Non-pigmented ciliary epithelial cell (primary cell): ENCODE measurements around the gene CACNA1D.
"Not testable (repeated sequence)": the region's sequence is repeated elsewhere in the genome, so short reads cannot be mapped to it uniquely, and the experiment has no call there.

Experiments
- DNase-seq: peaks from one replicate; pipeline ENCODE4 v3.0.0-alpha.2; 2010; ENCODE audit warnings: low read depth

The CACNA1D gene

DNA sequence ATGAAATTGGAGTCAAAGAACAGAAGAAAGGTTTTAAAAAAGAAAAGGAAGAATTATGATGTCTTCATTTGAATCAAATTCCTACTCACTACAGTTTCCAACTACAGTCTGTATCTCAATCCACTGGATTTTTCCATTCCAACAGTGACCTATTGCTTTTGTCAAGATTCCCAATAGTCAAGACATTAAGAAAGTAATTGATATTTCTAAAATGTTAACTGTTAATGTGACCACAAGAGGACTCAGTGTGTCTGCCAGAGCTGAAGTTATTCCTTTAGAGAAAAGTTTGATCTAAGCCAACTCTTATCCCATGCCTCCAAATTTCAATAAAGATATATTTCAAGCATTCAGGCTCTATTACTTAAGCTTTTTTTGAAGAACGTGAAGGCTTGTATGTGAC is 163.2 kb downstream of the CACNA1D start:
- no peak for DNase-seq

DNA sequence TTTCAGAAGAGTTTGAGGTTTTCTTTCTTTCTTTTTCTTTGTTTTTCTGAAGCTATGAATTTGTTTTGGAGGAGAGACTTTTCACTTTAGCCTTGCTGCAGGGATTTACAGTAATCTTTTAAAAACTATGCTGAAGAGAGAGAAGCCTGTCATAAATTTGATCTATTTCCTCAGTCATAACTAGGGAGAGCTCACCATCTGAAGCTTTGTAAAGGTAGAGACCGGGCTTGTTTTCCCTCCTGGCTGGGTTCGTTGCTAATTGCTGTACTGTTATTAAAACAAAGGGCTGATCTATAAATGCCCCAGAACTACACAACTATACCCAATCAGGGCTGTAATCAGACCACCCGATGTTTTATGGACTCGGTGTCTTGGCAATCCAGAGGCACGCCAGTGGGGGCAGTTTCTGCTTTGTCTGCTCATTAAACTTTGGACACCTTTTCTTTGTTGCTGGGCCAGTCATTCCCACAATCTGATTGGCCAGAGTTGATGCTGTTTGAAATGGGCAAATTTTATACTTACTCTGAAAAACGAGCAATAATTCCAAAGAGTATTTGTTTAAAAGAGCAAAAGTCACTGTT is 164.3 kb downstream of the CACNA1D start:
- DNase-seq = no peak

DNA sequence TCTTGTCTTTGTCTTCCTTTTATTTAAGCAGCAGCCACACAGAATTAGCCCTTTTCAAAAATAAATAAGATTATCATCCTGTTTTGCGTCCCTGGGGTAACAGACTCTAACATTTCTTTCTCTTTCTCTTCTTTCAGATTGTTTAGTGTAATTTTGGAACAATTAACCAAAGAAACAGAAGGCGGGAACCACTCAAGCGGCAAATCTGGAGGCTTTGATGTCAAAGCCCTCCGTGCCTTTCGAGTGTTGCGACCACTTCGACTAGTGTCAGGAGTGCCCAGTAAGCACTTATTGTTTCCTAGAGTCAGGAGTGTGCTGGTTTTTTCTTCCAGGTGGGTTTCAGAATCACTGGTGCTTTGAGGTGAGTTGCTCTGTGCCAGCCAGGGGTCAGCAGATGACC is 165.6 kb downstream of the CACNA1D start:
- DNase-seq = no peak

DNA sequence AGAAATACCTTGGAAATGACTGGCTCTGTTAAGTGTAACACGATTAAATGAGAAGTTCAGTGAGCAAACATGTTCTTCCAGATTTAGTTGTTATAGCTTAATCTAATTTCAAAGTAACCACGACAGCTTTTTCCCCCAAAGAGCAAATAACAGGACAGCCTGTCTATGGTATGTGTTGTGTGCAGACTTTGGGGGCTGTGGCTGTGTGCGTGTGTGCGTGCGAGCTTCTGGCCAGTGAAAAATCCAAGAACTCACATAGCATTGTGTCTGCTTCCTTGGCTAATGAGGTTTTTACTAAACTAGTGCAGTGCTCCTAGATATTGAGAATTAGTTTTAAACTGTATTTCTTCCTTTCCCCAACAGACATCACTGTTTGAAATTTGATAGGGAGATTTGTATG is 167.1 kb downstream of the CACNA1D start:
- DNase-seq = no peak

DNA sequence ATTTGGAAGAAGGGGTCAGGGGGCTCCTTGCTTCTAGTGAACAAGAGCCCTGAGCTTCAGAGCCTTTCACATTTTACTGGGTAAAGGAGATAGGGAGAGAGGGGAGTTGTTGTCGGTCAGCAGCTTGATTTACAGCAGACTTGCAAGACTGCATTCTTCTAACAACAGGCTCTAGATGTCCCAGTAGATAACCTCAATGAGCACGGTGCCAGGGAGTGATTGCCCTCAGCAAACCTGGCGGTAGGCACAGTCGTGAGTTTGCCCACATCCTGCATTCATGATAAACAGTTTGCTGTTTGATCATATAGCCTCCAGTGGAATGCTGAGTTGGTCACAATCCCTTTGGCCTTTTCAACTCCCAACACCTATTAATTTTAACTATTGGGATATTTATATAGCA is 170.4 kb downstream of the CACNA1D start:
- DNase-seq = not testable (repeated sequence)

DNA sequence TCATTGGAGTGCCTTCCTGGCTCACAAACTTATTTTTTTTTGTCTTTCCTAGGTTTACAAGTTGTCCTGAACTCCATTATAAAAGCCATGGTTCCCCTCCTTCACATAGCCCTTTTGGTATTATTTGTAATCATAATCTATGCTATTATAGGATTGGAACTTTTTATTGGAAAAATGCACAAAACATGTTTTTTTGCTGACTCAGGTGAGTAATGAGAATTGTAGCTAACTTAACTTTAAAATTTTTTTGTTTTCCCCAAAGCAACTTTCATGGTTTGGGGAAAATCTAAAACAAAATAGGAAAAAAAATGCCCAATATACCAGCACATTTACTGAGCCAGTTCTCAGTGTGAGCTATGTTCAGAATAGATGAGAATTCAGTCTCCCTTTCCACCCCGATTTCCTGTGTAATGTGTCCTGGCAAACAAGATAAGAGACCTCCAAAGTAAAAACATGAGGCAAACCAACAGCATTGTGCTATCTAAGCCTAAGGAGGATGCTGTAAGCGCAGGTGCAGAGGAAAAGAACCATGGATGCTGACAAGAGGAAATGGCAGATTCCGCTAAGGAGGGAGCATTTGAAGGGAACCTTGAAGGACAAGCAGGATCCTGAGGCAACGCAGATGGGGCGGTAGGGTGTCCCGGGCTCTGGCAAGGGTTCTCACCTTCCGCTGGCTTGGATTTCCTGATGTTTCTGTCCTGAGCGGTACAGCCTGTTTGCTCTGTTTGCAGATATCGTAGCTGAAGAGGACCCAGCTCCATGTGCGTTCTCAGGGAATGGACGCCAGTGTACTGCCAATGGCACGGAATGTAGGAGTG is 171.4 kb downstream of the CACNA1D start:
- no peak for DNase-seq

DNA sequence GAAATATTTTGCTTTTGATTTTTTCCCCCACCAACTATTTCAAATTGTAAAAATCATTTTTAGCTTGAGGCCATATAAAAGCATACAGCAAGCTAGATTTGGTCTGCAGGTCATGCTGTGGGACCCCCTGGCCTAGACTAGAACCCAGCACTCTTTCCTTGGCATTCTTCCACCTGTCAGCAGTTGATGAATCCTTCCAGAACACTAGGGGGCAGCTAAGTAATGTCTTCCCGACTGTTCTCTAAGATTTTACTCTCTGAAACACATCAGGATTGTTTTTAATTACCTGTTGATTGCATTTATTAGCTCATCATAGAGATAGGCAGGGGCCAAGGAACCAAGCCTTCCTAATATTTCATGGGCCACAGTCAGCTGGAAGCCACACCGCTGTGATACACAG is 174.5 kb downstream of the CACNA1D start:
- no peak for DNase-seq

DNA sequence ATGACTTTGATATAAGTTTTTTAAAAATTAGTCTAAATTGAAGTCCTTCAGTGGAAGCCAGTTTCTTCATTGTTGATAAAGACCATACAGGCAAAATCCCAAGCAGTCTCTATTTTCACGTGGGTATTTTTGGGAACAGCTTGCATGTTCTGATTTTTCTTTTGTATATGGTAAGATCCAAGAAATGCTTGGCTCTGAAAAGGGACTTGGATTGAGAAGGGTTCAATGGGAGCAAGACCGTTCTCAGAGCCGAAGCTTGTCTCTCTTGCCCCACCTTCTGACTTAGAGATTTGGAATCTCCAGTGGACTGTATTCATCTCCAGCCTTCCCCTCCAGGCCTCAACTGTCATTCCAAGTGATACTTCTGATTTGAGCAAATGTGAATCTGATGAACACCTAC is 176.3 kb downstream of the CACNA1D start:
- no peak for DNase-seq

DNA sequence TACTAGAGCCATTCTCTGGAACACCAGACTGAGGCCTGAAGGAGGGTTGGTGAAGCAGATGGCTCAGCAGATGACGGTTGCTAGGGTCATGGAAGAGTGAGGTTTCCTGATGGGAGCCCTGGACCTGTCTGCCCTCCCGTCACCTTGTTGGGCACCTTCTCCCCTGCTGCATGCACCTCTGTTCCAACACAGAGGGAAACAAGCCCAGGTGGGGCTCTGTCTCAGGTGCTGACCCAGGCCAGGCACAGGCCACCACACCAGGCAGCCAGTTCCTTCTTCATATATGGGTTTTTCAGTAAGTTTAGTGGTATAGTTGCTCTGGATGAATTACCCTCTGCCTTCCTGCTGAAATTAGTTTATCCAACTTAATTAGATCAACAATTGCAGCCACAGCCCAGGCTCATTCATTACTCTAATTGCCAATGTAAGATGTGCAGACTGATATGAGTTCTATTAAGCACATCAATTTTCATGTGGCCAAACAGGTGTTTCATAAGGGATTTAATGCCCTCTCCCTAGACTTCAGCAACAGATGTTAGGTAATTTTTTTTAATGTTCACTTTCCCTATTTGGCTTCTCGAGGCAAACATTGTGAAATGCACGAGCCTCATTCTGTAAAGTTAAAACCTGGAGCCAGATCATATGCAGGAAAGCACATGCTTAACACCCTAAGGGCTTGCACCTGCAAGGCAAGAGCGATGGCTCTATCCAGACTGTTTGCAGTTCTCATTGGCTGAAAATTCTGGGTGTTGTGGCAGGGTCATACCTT is 177.0 kb downstream of the CACNA1D start:
- no peak for DNase-seq

DNA sequence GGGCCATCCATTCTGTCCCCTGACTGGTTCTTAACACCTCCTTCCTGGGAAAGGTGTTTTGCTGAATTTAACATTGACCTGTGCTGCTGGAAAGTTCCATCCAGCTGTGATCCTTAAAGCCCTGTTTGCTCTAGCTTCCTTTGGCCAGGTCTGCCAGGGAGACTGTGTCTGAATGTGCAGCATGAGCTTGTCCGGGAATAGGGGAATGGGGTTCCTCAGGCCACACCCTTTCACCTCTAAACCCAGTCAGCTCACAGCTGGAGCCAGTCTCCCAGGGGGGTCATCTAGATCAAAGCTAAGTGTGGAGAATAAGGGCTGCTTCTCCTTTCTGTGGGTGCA is 177.5 kb downstream of the CACNA1D start:
- DNase-seq = no peak

DNA sequence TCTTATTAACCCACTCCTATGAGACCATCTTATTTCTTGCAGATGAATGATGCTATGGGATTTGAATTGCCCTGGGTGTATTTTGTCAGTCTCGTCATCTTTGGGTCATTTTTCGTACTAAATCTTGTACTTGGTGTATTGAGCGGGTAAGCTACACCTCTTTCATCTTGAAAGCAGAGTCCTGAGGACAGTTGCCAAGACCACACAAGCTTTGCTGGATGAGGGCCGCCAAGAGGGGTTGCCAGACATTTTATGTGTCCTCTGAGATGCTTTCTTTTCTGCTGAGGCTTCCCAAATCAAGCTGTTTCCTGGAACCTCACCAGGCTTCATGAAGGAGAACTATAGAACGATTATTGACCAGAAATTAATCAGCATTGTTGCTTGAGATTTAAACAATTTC is 178.6 kb downstream of the CACNA1D start:
- DNase-seq = no peak

DNA sequence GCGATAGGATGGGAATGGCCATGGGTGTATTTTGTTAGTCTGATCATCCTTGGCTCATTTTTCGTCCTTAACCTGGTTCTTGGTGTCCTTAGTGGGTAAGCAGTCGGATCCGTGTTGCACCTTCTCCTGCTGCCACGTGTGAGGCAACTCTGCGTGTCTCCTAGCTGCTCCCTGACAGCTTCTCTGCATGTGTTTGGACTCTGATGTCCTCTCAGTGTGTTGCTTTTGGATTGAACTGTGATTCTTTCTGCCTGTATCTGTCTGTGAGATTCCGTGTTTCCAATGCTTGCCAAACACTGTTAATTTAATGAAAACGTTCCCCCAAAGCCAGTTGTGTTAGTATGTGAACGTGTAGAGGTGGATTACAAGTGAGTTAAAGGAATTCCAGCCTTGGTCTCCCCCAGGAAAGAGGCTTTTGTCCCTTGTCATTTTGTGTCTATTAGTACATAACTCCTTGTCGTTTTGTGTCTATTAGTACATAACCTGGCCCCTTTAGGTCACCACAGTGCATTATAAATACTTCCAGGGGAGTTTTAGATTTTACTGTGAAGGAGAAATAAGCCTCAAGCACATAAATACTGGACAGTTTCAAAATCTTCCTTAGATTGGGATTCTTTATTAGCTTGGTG is 179.4 kb downstream of the CACNA1D start:
- DNase-seq = no peak

DNA sequence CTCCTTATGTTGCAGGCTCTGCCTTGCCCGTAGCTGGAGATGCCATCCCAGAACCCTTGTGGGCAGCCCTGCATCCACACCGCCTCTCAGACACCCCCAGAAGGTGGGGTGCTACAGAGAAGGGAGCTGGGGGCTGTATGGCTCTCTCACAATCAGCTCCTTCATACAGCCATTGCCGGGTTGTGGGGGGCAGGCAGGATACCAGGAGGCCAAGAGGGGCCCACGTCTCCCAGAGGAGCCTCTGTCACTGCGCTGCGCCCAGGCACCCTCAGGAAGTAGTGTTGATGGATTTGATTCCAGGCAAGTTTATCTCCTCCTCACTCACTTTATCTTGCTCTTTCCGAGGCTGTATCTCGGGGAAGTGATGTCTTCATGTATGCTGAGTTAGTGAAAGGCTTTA is 180.2 kb downstream of the CACNA1D start:
- no peak for DNase-seq

DNA sequence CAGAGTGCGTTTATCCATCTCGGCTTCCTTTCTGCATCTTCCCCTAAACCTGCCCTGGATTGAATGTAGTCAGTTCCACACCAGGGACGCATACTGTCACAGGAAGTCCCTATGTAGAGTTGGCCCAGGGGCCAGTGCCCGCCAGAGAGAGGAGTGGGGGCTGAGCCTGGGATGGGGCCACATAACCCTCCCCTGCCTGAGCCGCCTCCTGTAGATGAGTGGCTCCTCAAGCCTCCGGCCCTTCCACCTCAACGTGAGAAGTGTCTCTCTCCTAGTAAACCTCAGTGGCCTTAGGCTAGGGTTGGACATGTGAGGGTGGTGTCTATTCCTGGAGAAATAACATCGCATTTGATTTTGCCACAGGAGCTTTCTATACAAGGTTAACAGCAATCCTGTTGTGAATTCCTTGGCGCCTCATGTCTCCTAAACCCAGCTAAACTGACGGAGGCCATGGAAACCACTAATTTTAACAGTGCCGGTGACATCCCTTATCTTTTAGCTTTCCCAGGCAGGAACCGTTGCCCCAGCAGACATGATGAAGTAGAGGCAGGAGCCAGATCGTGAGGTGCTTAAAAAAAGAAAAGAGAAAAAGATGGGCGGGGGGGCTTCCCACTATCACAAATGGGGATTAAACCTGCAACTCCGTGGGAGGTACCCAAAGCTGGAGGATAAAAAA is 180.7 kb downstream of the CACNA1D start:
- DNase-seq = no peak

DNA sequence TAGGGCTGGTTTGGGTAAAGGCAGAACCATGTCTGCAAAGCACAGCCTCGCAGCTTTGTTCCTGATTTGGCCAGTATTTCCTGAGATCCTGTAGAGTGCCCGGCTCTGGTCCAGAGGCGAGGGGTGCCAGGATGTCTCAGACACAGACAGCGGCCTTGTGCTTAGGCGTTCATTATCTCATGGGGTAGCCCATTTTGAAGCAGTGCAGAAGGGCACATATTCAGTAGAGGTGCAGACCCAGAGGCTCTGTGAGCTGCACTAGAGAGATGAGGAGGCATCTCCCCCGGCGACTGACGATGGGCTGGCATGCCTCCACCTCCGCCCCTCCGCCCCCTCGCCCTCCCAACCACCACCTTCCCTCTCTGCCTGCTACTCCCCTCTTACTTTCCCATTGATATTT is 181.5 kb downstream of the CACNA1D start:
- no peak for DNase-seq

DNA sequence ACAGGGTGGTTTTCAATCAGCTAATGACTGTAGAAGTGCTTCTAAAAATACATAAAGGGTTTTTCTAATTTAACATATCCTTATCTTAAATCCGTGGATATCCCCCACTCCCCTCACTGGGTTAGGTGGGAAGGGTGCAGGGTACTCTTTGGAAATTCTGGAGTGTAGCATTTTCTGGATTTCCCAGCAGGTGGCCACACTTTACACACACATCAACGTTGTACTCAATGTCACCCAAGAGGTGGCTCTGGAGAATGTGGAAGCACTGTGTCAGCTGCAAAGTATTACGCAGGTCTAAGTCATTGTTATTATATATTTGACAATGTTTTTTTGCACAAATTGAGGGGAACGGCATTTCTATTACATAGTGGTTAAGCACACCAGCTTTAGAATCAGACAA is 183.0 kb downstream of the CACNA1D start:
- DNase-seq = no peak

DNA sequence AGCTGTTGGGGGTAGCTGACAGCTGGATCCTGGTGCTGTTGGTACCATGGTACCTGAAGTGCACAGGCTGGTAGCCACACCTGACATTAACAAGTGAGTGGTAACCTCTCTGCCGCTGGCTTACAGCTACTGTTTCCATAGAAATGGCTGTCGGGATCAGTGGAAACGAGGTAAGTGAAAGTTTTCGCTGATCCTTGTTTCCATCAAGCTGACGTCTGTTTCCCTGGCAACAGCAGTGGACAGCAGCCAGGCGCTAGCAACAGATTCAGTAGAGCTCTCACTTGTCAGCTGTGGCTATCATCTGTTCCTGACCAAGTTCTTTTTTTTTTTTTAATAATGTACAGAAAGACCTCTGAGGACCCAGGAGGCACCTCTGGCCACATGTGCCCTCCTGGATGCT is 185.6 kb downstream of the CACNA1D start:
- no peak for DNase-seq

DNA sequence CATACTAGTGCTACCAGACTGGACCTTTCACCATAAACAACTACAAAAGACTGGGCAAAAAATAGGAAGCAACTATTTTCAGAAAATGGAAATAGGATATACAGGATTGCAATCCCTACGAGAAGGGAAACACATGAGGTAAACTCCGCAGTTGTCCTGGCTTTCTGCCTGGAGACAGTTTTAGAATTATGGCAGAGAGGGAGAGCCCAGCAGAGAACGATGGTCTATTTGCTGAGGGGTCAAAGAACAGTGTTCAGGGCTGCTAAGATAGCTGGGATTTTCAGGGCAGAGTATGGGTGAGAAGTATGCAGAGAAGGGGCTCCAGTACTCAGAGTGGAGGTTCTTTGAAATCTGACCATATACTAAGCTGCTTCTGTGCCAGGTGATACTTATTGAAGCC is 188.4 kb downstream of the CACNA1D start:
- DNase-seq = no peak

DNA sequence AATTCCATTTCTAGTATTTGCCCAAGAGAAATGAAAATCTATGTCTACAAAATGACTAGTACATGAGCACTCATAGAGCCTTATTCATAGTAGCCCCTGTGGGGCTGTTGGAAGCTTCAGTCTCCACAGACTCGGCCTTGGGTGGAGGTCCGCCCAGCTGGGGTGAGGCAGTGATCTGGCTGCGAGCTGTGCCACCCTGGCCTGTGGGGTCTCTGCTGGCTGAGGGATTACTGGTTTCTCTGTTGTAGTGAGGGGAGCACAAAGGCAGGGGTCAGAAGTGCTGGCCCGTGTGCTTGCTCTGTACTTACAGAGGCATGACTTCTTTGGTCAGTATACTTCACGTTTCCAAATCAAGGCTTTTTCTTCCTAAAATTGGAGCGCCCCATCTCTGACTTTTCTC is 193.7 kb downstream of the CACNA1D start:
- no peak for DNase-seq

DNA sequence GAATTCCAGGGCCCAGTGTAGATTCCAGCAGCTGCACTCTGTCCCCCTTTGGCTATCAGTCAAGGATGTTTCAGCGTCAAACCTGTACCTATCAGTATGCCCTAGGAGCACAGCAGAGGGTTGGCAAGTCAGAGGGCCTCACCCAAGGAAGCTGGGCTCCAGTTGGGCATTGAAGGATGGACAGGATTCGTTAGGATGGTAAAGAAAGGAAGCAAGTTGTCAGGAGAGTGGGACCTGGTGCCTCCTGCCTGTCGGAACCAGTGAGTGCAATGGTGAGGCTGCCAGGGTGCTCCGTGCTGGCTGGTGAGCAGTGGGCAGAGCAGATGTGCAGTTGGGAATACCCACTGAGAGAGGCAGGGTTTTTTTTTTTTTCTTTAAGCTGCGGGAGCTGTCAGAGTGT is 194.6 kb downstream of the CACNA1D start:
- DNase-seq = no peak

DNA sequence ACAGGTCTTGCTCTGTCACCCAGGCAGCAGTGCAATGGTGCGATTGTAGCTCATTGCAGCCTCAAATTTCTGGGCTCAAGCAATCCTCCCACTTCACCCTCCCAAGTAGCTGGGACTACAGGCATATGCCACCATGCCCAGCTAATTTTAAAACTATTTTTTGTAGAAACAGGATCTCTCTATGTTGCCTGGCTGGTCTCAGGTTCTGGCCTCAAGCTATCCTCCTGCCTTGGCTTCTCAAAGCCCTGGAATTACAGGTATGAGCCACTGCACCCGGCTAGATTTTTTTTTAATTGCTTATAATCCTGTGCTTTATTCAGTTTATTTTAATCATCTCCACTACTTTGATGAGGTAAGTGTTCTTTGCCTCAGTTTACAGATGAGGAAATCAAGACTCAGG is 195.3 kb downstream of the CACNA1D start:
- DNase-seq = no peak

DNA sequence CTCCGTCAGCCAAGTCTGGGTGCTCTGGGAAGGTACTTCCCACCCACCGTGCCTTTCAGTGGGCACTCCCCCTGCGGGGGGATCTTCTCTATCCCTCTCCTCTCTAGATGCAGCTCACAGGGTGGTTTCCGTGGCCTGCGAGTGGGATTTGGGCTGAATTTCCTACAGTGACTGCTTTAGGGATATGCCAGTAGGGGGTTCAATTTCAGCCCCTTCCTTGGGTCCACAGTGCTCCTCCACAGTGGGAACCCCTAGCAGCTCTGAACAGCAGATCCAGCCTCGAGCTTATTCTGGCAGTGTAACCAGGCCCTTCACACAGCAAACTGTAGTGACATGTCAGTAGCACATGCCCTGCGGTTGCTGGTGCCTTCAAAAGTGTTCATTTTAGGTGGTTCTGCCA is 196.1 kb downstream of the CACNA1D start:
- DNase-seq = no peak
